Gastroesophageal sphincter (tissue), 3 donors: ENCODE results near the gene FAM163A.

Experiments used
- EP300 ChIP-seq: sonication (generic); formaldehyde crosslinking; IDR thresholded peaks from one replicate; pipeline ENCODE4 v1.6.1; 2017; ENCODE audit warnings: antibody characterized with exemption, mild to moderate bottlenecking
- POLR2A ChIP-seq, 2 donors: fragments of 450-650 bp; IDR thresholded peaks; one replicate each; pipeline ENCODE4 v1.6.1; 2017; ENCODE audit warnings: antibody characterized with exemption in 2 of 2, mild to moderate bottlenecking in 2 of 2, moderate library complexity in 1 of 2
- POLR2AphosphoS5 ChIP-seq: sonication (generic); formaldehyde crosslinking; IDR thresholded peaks from one replicate; pipeline ENCODE4 v1.6.1; 2017; ENCODE audit warnings: antibody characterized with exemption
- TF ChIP-seq, protein P1 (sequence below), 4 experiments: fragments of 200-600 bp in 2 of 4; fragments of 450-650 bp in 2 of 4; sonication (generic) in 1 of 4; IDR thresholded peaks; one replicate each; pipeline ENCODE4 v1.5.1; 2017 to 2019; ENCODE audit warnings: antibody characterized with exemption in 4 of 4, mild to moderate bottlenecking in 2 of 4, moderate library complexity in 2 of 4

DNA sequence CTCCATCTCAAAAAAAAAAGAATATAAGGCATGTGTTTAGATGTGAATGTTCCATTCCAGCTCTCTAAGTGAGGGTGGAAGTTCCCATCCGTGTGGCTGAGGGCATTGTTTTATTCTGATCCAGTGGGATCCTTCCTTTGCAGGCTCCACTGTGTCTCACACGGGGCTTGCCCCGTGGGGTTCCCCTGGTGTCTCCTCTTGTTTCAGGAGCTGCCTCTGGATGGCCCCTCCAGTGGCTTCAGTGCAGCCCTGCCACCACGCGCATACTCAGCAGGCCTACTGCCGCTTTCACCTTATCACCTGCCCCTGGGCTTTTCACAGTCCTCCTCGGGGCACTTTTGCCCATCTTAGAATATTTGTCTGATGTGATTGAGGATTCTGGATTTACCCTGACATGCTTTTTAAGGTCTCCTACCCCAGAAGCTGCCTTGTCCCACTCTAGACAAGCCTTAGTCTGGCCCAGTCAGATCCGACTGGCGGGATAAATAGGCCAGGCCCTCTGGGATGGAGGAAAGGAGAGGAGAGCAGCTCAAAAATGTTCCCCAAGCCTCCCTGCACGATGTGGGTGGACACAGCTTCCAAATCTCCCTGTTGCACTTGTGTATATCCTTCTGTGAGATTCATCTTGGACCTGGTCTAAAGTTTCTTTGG is 55.2 kb downstream of the FAM163A start:
- TF ChIP-seq, protein P1, sequence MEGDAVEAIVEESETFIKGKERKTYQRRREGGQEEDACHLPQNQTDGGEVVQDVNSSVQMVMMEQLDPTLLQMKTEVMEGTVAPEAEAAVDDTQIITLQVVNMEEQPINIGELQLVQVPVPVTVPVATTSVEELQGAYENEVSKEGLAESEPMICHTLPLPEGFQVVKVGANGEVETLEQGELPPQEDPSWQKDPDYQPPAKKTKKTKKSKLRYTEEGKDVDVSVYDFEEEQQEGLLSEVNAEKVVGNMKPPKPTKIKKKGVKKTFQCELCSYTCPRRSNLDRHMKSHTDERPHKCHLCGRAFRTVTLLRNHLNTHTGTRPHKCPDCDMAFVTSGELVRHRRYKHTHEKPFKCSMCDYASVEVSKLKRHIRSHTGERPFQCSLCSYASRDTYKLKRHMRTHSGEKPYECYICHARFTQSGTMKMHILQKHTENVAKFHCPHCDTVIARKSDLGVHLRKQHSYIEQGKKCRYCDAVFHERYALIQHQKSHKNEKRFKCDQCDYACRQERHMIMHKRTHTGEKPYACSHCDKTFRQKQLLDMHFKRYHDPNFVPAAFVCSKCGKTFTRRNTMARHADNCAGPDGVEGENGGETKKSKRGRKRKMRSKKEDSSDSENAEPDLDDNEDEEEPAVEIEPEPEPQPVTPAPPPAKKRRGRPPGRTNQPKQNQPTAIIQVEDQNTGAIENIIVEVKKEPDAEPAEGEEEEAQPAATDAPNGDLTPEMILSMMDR (IDR thresholded peaks at IDR 0.05): no peak
- no peak for TF ChIP-seq POLR2A (IDR thresholded peaks at IDR 0.05)
- TF ChIP-seq POLR2AphosphoS5: no peak
- TF ChIP-seq EP300: no peak
